Breast epithelium (tissue), 4 donors: Measurements from ENCODE around the gene EPPIN. TPM values are rescaled to one million over a fixed set of nuclear protein-coding genes. Genes with fewer than 3 reads are reported as not detected.
A peak's percentile ranks its signal among the peaks of the same experiment; 100 is the strongest.

ENCODE experiments used
- DNase-seq, 2 donors: peaks; one replicate each; pipeline ENCODE4 v3.0.0-alpha.2; 2019; ENCODE audit warnings: low spot score in 2 of 2
- H3K27ac ChIP-seq, 2 donors: fragments of 200-600 bp; sonication (generic) in 1 of 2; one replicate each; pipeline ENCODE4 v1.5.1; 2016 to 2019; ENCODE audit warnings: mild to moderate bottlenecking in 1 of 2
- H3K27me3 ChIP-seq, 2 donors: fragments of 200-600 bp; sonication (generic) in 1 of 2; one replicate each; pipeline versions ENCODE4 v1.5.1 to v1.6.0; 2017 to 2019; ENCODE audit warnings: control low read depth in 1 of 2, mild to moderate bottlenecking in 1 of 2
- H3K36me3 ChIP-seq: fragments of 200-600 bp; one replicate; pipeline ENCODE4 v1.5.1; 2019
- H3K4me1 ChIP-seq, 2 donors: fragments of 200-600 bp; sonication (generic); one replicate each; pipeline ENCODE4 v1.5.1; 2016 to 2019; ENCODE audit warnings: control low read depth in 1 of 2
- H3K4me3 ChIP-seq, 3 donors: fragments of 200-600 bp; sonication (generic); 1 replicate in 2 of 3; 2 replicates in 1 of 3; pipeline ENCODE4 v1.5.1; 2016 to 2019; ENCODE audit warnings: mild to moderate bottlenecking in 3 of 3, moderate library complexity in 2 of 3
- H3K9me3 ChIP-seq, 2 donors: fragments of 200-600 bp; sonication (generic) in 1 of 2; one replicate each; pipeline ENCODE4 v1.5.1; 2016 to 2019; ENCODE audit warnings: control low read depth in 1 of 2
- POLR2A ChIP-seq: fragments of 450-650 bp; IDR thresholded peaks from one replicate; pipeline ENCODE4 v1.6.1; 2016; ENCODE audit warnings: antibody characterized with exemption, mild to moderate bottlenecking, moderate library complexity
- POLR2AphosphoS5 ChIP-seq, 3 donors: sonication (generic); formaldehyde crosslinking; IDR thresholded peaks; one replicate each; pipeline ENCODE4 v1.6.1; 2017; ENCODE audit warnings: antibody characterized with exemption in 3 of 3
- intact Hi-C: fragments of 100-400 bp; cut with DNase I; formaldehyde crosslinking; loops from one replicate; pipeline ENCODE4 v1.15.1; 2023; ENCODE audit warnings: low total_unique reads
- total RNA-seq, 3 donors: library from RNA; depleted of rRNA; stranded (reverse); fragments of >200 nt; gene quantifications; one replicate each; pipeline ENCODE4 v1.1.0, GENCODE V29; 2016
- TF ChIP-seq, protein P1 (sequence below), 3 donors: fragments of 450-650 bp; IDR thresholded peaks; one replicate each; pipeline ENCODE4 v1.5.1; 2016 to 2017; ENCODE audit warnings: antibody characterized with exemption in 3 of 3, mild to moderate bottlenecking in 3 of 3, moderate library complexity in 3 of 3

The EPPIN gene
- total RNA-seq = not detected

DNA sequence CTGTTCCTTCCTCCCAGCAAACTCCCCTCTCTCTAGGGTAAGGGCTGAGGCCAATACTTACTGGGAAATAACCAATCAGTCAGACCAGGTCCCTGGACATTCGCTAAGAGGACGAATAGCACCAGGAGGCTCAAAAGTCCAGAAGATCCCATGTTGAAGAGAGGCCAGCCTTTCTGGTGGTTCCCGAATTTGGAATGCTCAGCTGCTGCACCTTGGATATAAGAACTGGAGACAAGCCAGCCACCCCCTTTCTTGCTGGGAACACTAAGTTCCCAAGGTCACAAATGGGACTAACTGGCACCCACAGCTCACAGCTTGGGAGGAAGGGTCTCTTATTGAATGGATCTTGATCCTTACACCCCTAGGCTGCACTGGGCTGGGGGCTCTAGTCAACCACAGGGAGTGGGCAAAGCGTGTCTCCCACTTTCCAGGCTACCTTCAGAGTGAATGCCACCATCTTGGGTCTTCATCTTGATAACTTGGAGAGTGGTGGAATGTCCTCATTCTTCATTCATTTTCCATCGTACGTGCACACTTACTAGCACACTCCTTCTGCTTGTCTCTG lies at the start of gene EPPIN:
Gene EPPIN, minus strand, starts transcription at position 196 of the 565 bp plus-strand sequence. Its CDS starts 44 bp downstream, at position 152.
- no peak for TF ChIP-seq POLR2AphosphoS5 (IDR thresholded peaks at IDR 0.05)
- TF ChIP-seq, protein P1, sequence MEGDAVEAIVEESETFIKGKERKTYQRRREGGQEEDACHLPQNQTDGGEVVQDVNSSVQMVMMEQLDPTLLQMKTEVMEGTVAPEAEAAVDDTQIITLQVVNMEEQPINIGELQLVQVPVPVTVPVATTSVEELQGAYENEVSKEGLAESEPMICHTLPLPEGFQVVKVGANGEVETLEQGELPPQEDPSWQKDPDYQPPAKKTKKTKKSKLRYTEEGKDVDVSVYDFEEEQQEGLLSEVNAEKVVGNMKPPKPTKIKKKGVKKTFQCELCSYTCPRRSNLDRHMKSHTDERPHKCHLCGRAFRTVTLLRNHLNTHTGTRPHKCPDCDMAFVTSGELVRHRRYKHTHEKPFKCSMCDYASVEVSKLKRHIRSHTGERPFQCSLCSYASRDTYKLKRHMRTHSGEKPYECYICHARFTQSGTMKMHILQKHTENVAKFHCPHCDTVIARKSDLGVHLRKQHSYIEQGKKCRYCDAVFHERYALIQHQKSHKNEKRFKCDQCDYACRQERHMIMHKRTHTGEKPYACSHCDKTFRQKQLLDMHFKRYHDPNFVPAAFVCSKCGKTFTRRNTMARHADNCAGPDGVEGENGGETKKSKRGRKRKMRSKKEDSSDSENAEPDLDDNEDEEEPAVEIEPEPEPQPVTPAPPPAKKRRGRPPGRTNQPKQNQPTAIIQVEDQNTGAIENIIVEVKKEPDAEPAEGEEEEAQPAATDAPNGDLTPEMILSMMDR (IDR thresholded peaks at IDR 0.05) = no peak
- TF ChIP-seq POLR2A = no peak

DNA sequence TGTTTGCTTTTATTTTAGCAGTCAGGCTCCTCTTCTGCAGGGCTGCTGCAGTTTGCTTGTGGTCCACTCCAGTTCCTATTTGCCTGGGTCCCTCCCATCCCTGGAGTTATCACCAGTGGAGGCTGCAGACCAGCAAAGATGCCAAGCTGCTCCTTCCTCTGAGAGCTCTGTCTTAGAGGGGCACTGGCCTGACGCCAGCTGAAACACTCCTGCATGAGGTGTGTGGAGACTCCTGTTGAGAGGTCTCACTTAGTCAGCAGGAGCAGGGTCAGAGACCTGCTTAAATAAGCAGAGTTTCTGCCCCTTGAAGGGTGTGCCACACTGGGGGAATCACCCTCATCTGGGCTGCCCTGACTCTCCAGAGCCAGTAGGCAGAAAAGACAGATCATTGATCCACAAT lies 48.0 kb upstream of the EPPIN start:
- no peak for DNase-seq
- TF ChIP-seq, protein P1 (IDR thresholded peaks at IDR 0.05) = no peak
- no peak for TF ChIP-seq POLR2A
- no peak for TF ChIP-seq POLR2AphosphoS5 (IDR thresholded peaks at IDR 0.05)
- intact Hi-C loops = no loop called here
- Histone ChIP-seq H3K27me3 (no peaks in the 10 kb centered on the region), H3K27ac (no peak overlapping the region), H3K9me3 (peaks cover 0 to 5% of the 10 kb centered on the region in 2 donors), H3K36me3 (no peaks in the 10 kb centered on the region), H3K4me1 (no peaks in the 10 kb centered on the region), H3K4me3 (no peak overlapping the region)

More for the DNA sequence above, at the start of gene EPPIN:
- no peak for DNase-seq
- no peaks in the 10 kb centered on the region for H3K4me1 ChIP-seq
- H3K27ac ChIP-seq = no peak within 1 kb of the TSS
- H3K9me3 ChIP-seq = no peaks in the 10 kb centered on the region
- no peaks in the 10 kb centered on the region for H3K27me3 ChIP-seq
- no peaks in the 10 kb centered on the region for H3K36me3 ChIP-seq
- intact Hi-C loops = no loop called here
- H3K4me3 ChIP-seq = no peak within 1 kb of the TSS

- no peak overlapping the region for H3K27ac ChIP-seq
- no peak for TF ChIP-seq POLR2A
- TF ChIP-seq POLR2AphosphoS5 (IDR thresholded peaks at IDR 0.05) = no peak
- TF ChIP-seq, protein P1 (IDR thresholded peaks at IDR 0.05) = no peak
- DNase-seq = no peak
- H3K4me3 ChIP-seq = no peak overlapping the region
- no peaks in the 10 kb centered on the region for H3K4me1 ChIP-seq
- peaks cover 0 to 5% of the 10 kb centered on the region in 2 donors for H3K9me3 ChIP-seq
- intact Hi-C loops = no loop called here
- no peaks in the 10 kb centered on the region for H3K27me3 ChIP-seq
- H3K36me3 ChIP-seq = no peaks in the 10 kb centered on the region
Measured at GRCh38 chr20:45593498-45593897, 46.3 kb upstream of the EPPIN start.

GRCh38 chr20:45592574-45593189 lies 45.5 kb upstream of the EPPIN start:
- Histone ChIP-seq H3K27ac (no peak overlapping the region), H3K36me3 (no peaks in the 10 kb centered on the region), H3K4me1 (no peaks in the 10 kb centered on the region), H3K27me3 (no peaks in the 10 kb centered on the region), H3K9me3 (peaks cover 0 to 5% of the 10 kb centered on the region in 2 donors), H3K4me3 (no peak overlapping the region)
- intact Hi-C loops = no loop called here
- DNase-seq = no peak
- TF ChIP-seq POLR2AphosphoS5 (IDR thresholded peaks at IDR 0.05) = no peak
- TF ChIP-seq, protein P1 (IDR thresholded peaks at IDR 0.05) = peak in 2 of 3 donors; percentile 29 to 38

GRCh38 chr20:45589725-45590124 lies 42.5 kb upstream of the EPPIN start:
- H3K4me3 ChIP-seq = no peak overlapping the region
- intact Hi-C loops = no loop called here
- no peaks in the 10 kb centered on the region for H3K27me3 ChIP-seq
- no peaks in the 10 kb centered on the region for H3K4me1 ChIP-seq
- TF ChIP-seq, protein P1 (IDR thresholded peaks at IDR 0.05) = no peak
- TF ChIP-seq POLR2AphosphoS5 (IDR thresholded peaks at IDR 0.05) (no peak), POLR2A (no peak)
- no peak for DNase-seq
- no peak overlapping the region for H3K27ac ChIP-seq
- no peaks in the 10 kb centered on the region for H3K36me3 ChIP-seq
- H3K9me3 ChIP-seq = peaks cover 0 to 5% of the 10 kb centered on the region in 2 donors
